ENCODE measurements around the gene FLII. TPM values are rescaled to one million over a fixed set of nuclear protein-coding genes. Genes with fewer than 3 reads are reported as not detected.

The FLII gene
- total RNA-seq, 1 experiment from 2014 or later = 192 TPM

- no peak for DNase-seq (ENCODE audit: low read depth)
These were observed 13.3 kb downstream of the FLII start for GRCh38 chr17:18245038-18245776.

GRCh38 chr17:18241229-18241871 lies 17.2 kb downstream of the FLII start:
- no peak for DNase-seq (ENCODE audit: low read depth)

- no peak for DNase-seq (ENCODE audit: low read depth)
These were observed 18.1 kb downstream of the FLII start for GRCh38 chr17:18240449-18240848.

- DNase-seq (ENCODE audit: low read depth) = no peak
These were observed 20.2 kb downstream of the FLII start for GRCh38 chr17:18238299-18238698.

GRCh38 chr17:18237461-18237860 lies 21.1 kb downstream of the FLII start:
- no peak for DNase-seq (ENCODE audit: low read depth)

GRCh38 chr17:18236494-18236893 lies 22.0 kb downstream of the FLII start:
- no peak for DNase-seq (ENCODE audit: low read depth)

- peak; percentile 93 for DNase-seq (ENCODE audit: low read depth)
These were observed 22.7 kb downstream of the FLII start for GRCh38 chr17:18235743-18236256.

GRCh38 chr17:18234853-18235380 lies 23.6 kb downstream of the FLII start:
- DNase-seq (ENCODE audit: low read depth) = no peak

- DNase-seq (ENCODE audit: low read depth) = no peak
These were observed 24.6 kb downstream of the FLII start for GRCh38 chr17:18233803-18234518.

GRCh38 chr17:18231164-18231563 lies 27.4 kb downstream of the FLII start:
- DNase-seq (ENCODE audit: low read depth) = no peak

- no peak for DNase-seq (ENCODE audit: low read depth)
These were observed 28.0 kb downstream of the FLII start for GRCh38 chr17:18230288-18231141.

GRCh38 chr17:18229771-18230170 lies 28.8 kb downstream of the FLII start:
- DNase-seq (ENCODE audit: low read depth) = no peak

GRCh38 chr17:18229254-18229653 lies 29.3 kb downstream of the FLII start:
- DNase-seq (ENCODE audit: low read depth) = no peak

GRCh38 chr17:18228176-18228682 lies 30.3 kb downstream of the FLII start:
- DNase-seq (ENCODE audit: low read depth) = no peak

GRCh38 chr17:18227635-18228034 lies 30.9 kb downstream of the FLII start:
- DNase-seq (ENCODE audit: low read depth) = no peak

- DNase-seq (ENCODE audit: low read depth) = peak; percentile 43
These were observed 32.1 kb downstream of the FLII start for GRCh38 chr17:18226284-18226945.

- DNase-seq (ENCODE audit: low read depth) = no peak
These were observed 32.8 kb downstream of the FLII start for GRCh38 chr17:18225642-18226283.

- peak; percentile 98 for DNase-seq (ENCODE audit: low read depth)
These were observed 33.4 kb downstream of the FLII start, which contains the start of gene LLGL1 for GRCh38 chr17:18225121-18225641. Gene LLGL1, plus strand, starts transcription at chr17:18225635. Its CDS starts 48 bp downstream, at chr17:18225683.

GRCh38 chr17:18224387-18225120 lies 34.0 kb downstream of the FLII start:
- no peak for DNase-seq (ENCODE audit: low read depth)
